BE2C (cell line): ENCODE data around the gene EIF4A3.

Source experiments
- DNase-seq: peaks from one replicate; pipeline ENCODE4 v3.0.0-alpha.2; 2020
- H3K27me3 ChIP-seq: fragments of 250-450 bp; sonication (Bioruptor Pico); 2 replicates; pipeline ENCODE4 v1.5.1; 2020; ENCODE audit warnings: mild to moderate bottlenecking
- H3K36me3 ChIP-seq: fragments of 250-450 bp; sonication (Bioruptor Pico); 2 replicates; pipeline ENCODE4 v1.5.1; 2020; ENCODE audit warnings: mild to moderate bottlenecking
- H3K4me1 ChIP-seq: fragments of 250-450 bp; sonication (Bioruptor Pico); 2 replicates; pipeline ENCODE4 v1.5.1; 2020
- H3K4me3 ChIP-seq: 2 replicates; pipeline ENCODE4 v1.5.1; 2011; ENCODE audit warnings: low read depth, low read length
- H3K9me3 ChIP-seq: fragments of 250-450 bp; sonication (Bioruptor Pico); 2 replicates; pipeline ENCODE4 v1.5.1; 2020
- CTCF ChIP-seq: IDR thresholded peaks from 2 replicates; pipeline ENCODE4 v1.5.1; 2012; ENCODE audit warnings: mild to moderate bottlenecking, low read depth, low read length

The EIF4A3 gene

DNA sequence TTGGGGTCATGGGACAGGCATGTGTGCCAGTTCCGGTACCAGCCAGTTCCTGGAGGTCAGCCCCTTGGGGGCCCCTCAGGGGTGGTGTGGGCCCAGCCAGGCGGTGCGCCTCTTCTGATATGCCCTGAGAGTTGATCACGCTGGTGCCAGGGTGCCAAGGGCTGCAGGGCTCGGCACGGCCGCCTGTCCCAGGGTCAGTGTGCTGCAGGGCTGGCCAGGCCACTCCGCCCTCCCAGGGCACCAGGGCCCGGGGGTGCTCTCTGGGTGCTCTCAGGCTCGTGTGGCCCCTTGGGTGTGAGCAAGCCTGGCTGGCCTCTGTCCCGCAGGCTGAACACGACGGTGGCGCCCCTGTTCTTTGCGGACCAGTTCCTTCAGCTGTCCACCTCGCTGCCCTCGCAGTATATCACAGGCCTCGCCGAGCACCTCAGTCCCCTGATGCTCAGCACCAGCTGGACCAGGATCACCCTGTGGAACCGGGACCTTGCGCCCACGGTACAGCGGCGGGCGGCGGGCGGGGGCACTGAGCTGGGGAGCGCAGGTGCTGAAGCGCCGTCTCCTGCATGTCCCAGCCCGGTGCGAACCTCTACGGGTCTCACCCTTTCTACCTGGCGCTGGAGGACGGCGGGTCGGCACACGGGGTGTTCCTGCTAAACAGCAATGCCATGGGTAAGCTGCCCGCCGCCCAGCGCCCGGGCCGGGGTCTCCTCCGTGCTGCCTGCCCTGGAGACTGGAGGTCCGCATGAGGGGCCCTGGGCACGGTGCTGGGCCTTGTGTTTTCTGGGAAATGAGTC, 39.5 kb downstream of the EIF4A3 start:
- no peak for TF ChIP-seq CTCF
- no peak for DNase-seq

GRCh38 chr17:80106751-80107150, 40.2 kb downstream of the EIF4A3 start:
- DNase-seq, result no peak
- H3K36me3 ChIP-seq, result no peaks in the 10 kb centered on the region
- H3K27me3 ChIP-seq, result no peaks in the 10 kb centered on the region
- peaks cover 5% of the 10 kb centered on the region; the same call in 1 of the 2 replicates for H3K4me1 ChIP-seq
- no peak overlapping the region for H3K4me3 ChIP-seq
- TF ChIP-seq CTCF, result no peak
- no peaks in the 10 kb centered on the region for H3K9me3 ChIP-seq

More for the DNA sequence above, 39.5 kb downstream of the EIF4A3 start:
- no peaks in the 10 kb centered on the region for H3K36me3 ChIP-seq
- no peaks in the 10 kb centered on the region for H3K9me3 ChIP-seq
- H3K27me3 ChIP-seq, result no peaks in the 10 kb centered on the region
- H3K4me3 ChIP-seq, result no peak overlapping the region
- peaks cover 5% of the 10 kb centered on the region; the same call in 1 of the 2 replicates for H3K4me1 ChIP-seq

DNA sequence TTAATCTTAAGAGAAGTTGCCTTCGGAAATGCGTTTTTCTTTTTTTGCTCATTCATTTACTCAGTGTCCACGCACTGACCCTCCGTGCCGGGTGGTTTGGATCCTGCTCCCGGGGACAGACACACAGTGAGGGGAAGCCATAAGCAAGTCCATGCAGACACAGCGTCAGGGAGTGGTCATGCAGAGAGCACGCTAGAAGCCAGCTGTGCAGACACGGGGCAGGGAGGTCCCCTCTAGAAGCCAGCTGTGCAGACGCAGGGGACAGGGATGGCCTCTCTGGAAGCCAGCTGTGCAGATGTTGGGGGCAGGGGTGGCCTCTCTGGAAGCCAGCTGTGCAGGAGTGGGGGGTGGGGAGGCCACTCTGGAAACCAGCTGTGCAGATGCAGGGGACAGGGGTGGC, 40.8 kb downstream of the EIF4A3 start:
- DNase-seq, result no peak
- Histone ChIP-seq H3K27me3 (no peaks in the 10 kb centered on the region), H3K36me3 (no peaks in the 10 kb centered on the region), H3K9me3 (no peaks in the 10 kb centered on the region), H3K4me3 (no peak overlapping the region), H3K4me1 (peaks cover 5% of the 10 kb centered on the region; the same call in 1 of the 2 replicates)
- TF ChIP-seq CTCF, result no peak

DNA sequence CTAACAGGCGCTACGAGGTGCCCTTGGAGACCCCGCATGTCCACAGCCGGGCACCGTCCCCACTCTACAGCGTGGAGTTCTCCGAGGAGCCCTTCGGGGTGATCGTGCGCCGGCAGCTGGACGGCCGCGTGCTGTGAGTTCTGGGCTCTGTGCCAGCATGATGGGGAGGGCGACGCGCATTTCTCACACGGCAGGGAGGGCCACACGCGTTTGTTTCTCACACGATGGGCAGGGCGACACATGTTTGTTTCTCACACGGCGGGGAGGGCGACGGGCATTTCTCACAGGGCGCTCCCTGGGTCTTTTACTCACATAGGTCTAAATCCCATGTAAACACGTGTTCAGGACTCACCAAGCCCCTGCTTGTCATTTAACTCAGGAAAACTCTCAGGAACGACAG, 41.2 kb downstream of the EIF4A3 start:
- Histone ChIP-seq H3K4me1 (peaks cover 7% of the 10 kb centered on the region), H3K4me3 (no peak overlapping the region), H3K27me3 (no peaks in the 10 kb centered on the region), H3K36me3 (no peaks in the 10 kb centered on the region), H3K9me3 (no peaks in the 10 kb centered on the region)
- DNase-seq, result no peak
- TF ChIP-seq CTCF, result no peak

DNA sequence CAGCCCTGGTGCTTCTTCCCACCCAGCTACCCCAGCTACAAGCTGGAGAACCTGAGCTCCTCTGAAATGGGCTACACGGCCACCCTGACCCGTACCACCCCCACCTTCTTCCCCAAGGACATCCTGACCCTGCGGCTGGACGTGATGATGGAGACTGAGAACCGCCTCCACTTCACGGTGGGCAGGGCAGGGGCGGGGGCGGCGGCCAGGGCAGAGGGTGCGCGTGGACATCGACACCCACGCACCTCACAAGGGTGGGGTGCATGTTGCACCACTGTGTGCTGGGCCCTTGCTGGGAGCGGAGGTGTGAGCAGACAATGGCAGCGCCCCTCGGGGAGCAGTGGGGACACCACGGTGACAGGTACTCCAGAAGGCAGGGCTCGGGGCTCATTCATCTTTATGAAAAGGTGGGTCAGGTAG, 42.0 kb downstream of the EIF4A3 start:
- TF ChIP-seq CTCF, result no peak
- no peak for DNase-seq
- peaks cover 9% of the 10 kb centered on the region for H3K4me1 ChIP-seq
- H3K36me3 ChIP-seq, result no peaks in the 10 kb centered on the region
- H3K9me3 ChIP-seq, result no peaks in the 10 kb centered on the region
- H3K4me3 ChIP-seq, result no peak overlapping the region
- no peaks in the 10 kb centered on the region for H3K27me3 ChIP-seq

DNA sequence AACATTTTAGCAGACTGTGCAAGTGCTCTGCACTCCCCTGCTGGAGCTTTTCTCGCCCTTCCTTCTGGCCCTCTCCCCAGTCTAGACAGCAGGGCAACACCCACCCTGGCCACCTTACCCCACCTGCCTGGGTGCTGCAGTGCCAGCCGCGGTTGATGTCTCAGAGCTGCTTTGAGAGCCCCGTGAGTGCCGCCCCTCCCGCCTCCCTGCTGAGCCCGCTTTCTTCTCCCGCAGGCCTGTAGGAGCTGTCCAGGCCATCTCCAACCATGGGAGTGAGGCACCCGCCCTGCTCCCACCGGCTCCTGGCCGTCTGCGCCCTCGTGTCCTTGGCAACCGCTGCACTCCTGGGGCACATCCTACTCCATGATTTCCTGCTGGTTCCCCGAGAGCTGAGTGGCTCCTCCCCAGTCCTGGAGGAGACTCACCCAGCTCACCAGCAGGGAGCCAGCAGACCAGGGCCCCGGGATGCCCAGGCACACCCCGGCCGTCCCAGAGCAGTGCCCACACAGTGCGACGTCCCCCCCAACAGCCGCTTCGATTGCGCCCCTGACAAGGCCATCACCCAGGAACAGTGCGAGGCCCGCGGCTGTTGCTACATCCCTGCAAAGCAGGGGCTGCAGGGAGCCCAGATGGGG, 42.5 kb downstream of the EIF4A3 start:
- Histone ChIP-seq H3K27me3 (no peaks in the 10 kb centered on the region), H3K9me3 (no peaks in the 10 kb centered on the region), H3K36me3 (no peaks in the 10 kb centered on the region), H3K4me3 (0 out of 2 replicates have a peak overlapping the region, but pooled peaks have one; percentile 14), H3K4me1 (peaks cover 9% of the 10 kb centered on the region)
- TF ChIP-seq CTCF, result no peak
- DNase-seq, result peak; percentile 74
